DOHH2 (cell line): ENCODE data around the gene ITLN1.

ENCODE experiments used
- CTCF ChIP-seq: fragments of 200-600 bp; sonication (generic); IDR thresholded peaks from one replicate; pipeline ENCODE4 v1.5.1; 2014; ENCODE audit warnings: antibody characterized with exemption, mild to moderate bottlenecking, low read depth, low read length; ENCODE audit not compliant: poor library complexity, severe bottlenecking
- EZH2phosphoT487 ChIP-seq: fragments of 200-600 bp; sonication (generic); IDR thresholded peaks from 2 replicates; pipeline ENCODE4 v1.6.1; 2017; ENCODE audit warnings: borderline replicate concordance, mild to moderate bottlenecking, antibody characterized with exemption, low read length, moderate library complexity, mixed read lengths

GRCh38 chr1:160830321-160831153, 54.4 kb downstream of the ITLN1 start:
- peak; percentile 79 for TF ChIP-seq CTCF
- TF ChIP-seq EZH2phosphoT487, result no peak
